Upper lobe of left lung (tissue), 6 donors: ENCODE measurements around the gene VEZT. TPM values are rescaled to one million over a fixed set of nuclear protein-coding genes. Genes with fewer than 3 reads are reported as not detected.
"Not testable (repeated sequence)": the region's sequence is repeated elsewhere in the genome, so short reads cannot be mapped to it uniquely, and the experiment has no call there.

Experiments
- ATAC-seq, 2 donors: fragments of 200-7000 bp; cut with Tn5 transposase; one replicate each; pipeline ENCODE4 v1.9.1; 2022; ENCODE audit warnings: mild to moderate bottlenecking in 2 of 2, moderate library complexity in 2 of 2; ENCODE audit not compliant: low FRiP score in 2 of 2
- DNase-seq, 2 donors: peaks; one replicate each; pipeline ENCODE4 v3.0.0-alpha.2; 2019 to 2020
- H3K27ac ChIP-seq, 4 donors: fragments of 200-600 bp; sonication (generic); one replicate each; pipeline ENCODE4 v1.5.1; 2016 to 2019
- H3K27me3 ChIP-seq, 4 donors: fragments of 200-600 bp; sonication (generic); one replicate each; pipeline ENCODE4 v1.5.1; 2017 to 2019
- H3K36me3 ChIP-seq, 4 donors: fragments of 200-600 bp; sonication (generic); one replicate each; pipeline ENCODE4 v1.5.1; 2016 to 2019
- H3K4me1 ChIP-seq, 4 donors: fragments of 200-600 bp; sonication (generic); one replicate each; pipeline ENCODE4 v1.5.1; 2018 to 2019
- H3K4me3 ChIP-seq, 4 donors: fragments of 200-600 bp; sonication (generic); one replicate each; pipeline ENCODE4 v1.5.1; 2017 to 2019; ENCODE audit warnings: mild to moderate bottlenecking in 2 of 4, moderate library complexity in 1 of 4
- H3K9me3 ChIP-seq, 4 donors: fragments of 200-600 bp; sonication (generic); one replicate each; pipeline ENCODE4 v1.5.1; 2018 to 2019
- EP300 ChIP-seq, 4 donors: sonication (generic); formaldehyde crosslinking; IDR thresholded peaks; one replicate each; pipeline ENCODE4 v1.5.1; 2017; ENCODE audit warnings: antibody characterized with exemption in 4 of 4, control low read depth in 2 of 4
- POLR2A ChIP-seq, 4 donors: fragments of 450-650 bp; IDR thresholded peaks; one replicate each; pipeline ENCODE4 v1.5.1; 2016 to 2017; ENCODE audit warnings: antibody characterized with exemption in 4 of 4, mild to moderate bottlenecking in 2 of 4
- POLR2AphosphoS5 ChIP-seq, 2 donors: sonication (generic); formaldehyde crosslinking; IDR thresholded peaks; one replicate each; pipeline ENCODE4 v1.5.1; 2017; ENCODE audit warnings: antibody characterized with exemption in 2 of 2
- WGBS, 2 donors: methylation state at CpG; one replicate each; pipeline ENCODE4 v1.1.5; 2017 to 2018; 5-methylcytosine and 5-hydroxymethylcytosine counted together
- total RNA-seq, 6 donors: library from RNA; depleted of rRNA in 4 of 6; stranded (reverse); fragments of >200 nt in 4 of 6; gene quantifications; one replicate each; pipeline versions ENCODE4 v1.1.0 to v1.2.1, GENCODE V29; 2016 to 2021
- TF ChIP-seq, protein P1 (sequence below), 6 experiments: fragments of 450-650 bp in 4 of 6; fragments of 200-600 bp in 2 of 6; sonication (generic) in 2 of 6; IDR thresholded peaks; one replicate each; pipeline ENCODE4 v1.5.1; 2016 to 2019; ENCODE audit warnings: antibody characterized with exemption in 6 of 6
- donor health status: DM: no; HTN: no; CAD: no; lungs with moderate emphysema.
- donor health status: DM: no; HTN: yes; CAD: no; lungs with severe emphysema.

The VEZT gene
- total RNA-seq, 6 donors from 2014 or later = 29.6 to 119 (median 69.5) TPM

GRCh38 chr12:95238150-95238549, 20.5 kb downstream of the VEZT start:
- ATAC-seq (no peak), DNase-seq (no peak)
- peaks cover 0 to 9% (median 4%) of the 10 kb centered on the region in 4 donors for H3K4me1 ChIP-seq
- WGBS, 2 donors = 82 to 90% methylated on average over 1 of the region's 1 CpG
- TF ChIP-seq, protein P1, sequence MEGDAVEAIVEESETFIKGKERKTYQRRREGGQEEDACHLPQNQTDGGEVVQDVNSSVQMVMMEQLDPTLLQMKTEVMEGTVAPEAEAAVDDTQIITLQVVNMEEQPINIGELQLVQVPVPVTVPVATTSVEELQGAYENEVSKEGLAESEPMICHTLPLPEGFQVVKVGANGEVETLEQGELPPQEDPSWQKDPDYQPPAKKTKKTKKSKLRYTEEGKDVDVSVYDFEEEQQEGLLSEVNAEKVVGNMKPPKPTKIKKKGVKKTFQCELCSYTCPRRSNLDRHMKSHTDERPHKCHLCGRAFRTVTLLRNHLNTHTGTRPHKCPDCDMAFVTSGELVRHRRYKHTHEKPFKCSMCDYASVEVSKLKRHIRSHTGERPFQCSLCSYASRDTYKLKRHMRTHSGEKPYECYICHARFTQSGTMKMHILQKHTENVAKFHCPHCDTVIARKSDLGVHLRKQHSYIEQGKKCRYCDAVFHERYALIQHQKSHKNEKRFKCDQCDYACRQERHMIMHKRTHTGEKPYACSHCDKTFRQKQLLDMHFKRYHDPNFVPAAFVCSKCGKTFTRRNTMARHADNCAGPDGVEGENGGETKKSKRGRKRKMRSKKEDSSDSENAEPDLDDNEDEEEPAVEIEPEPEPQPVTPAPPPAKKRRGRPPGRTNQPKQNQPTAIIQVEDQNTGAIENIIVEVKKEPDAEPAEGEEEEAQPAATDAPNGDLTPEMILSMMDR (IDR thresholded peaks at IDR 0.05) = no peak
- TF ChIP-seq POLR2AphosphoS5 (IDR thresholded peaks at IDR 0.05) (no peak), EP300 (IDR thresholded peaks at IDR 0.05) (no peak), POLR2A (IDR thresholded peaks at IDR 0.05) (no peak)
- no peak overlapping the region for H3K27ac ChIP-seq
- no peak overlapping the region for H3K4me3 ChIP-seq
- peaks cover 0 to 5% (median 4%) of the 10 kb centered on the region in 4 donors for H3K36me3 ChIP-seq
- H3K27me3 ChIP-seq = no peaks in the 10 kb centered on the region
- no peaks in the 10 kb centered on the region for H3K9me3 ChIP-seq

DNA sequence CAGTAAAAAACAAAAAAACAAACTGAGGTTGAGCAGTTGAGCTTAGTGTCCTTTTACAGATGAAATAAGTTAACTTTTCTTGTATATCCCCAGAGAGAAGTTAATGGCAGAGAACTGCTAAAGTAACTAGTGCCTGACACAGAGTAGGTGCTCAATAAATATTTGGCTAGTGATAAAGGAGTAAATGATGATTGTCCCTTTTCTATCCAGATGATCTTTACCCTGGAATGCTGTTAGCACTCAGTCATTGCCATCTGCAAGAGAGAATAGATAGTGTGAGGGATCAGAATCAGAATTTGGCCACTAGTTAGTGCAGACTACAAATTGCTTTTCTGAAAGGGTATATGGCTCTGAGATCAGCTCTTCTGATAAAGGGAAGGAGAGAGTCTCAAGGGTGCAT, 21.6 kb downstream of the VEZT start:
- no peaks in the 10 kb centered on the region for H3K9me3 ChIP-seq
- H3K36me3 ChIP-seq = peaks cover 0 to 14% (median 7%) of the 10 kb centered on the region in 4 donors
- no peak overlapping the region for H3K4me3 ChIP-seq
- H3K27ac ChIP-seq = no peak overlapping the region
- H3K4me1 ChIP-seq = peaks cover 0 to 9% (median 4%) of the 10 kb centered on the region in 4 donors
- ATAC-seq = no peak
- no peak for DNase-seq
- TF ChIP-seq POLR2A (IDR thresholded peaks at IDR 0.05) = no peak
- no peak for TF ChIP-seq POLR2AphosphoS5 (IDR thresholded peaks at IDR 0.05)
- TF ChIP-seq, protein P1 (IDR thresholded peaks at IDR 0.05) = no peak
- H3K27me3 ChIP-seq = no peaks in the 10 kb centered on the region

GRCh38 chr12:95239835-95240234, 22.2 kb downstream of the VEZT start:
- WGBS, 2 donors = 82 to 96% methylated on average over 2 of the region's 2 CpGs
- not testable (repeated sequence) for ATAC-seq, H3K4me3 ChIP-seq, H3K27me3 ChIP-seq, H3K4me1 ChIP-seq, H3K27ac ChIP-seq, DNase-seq, H3K9me3 ChIP-seq
- H3K36me3 ChIP-seq = peaks cover 0 to 16% (median 7%) of the 10 kb centered on the region in 4 donors

DNA sequence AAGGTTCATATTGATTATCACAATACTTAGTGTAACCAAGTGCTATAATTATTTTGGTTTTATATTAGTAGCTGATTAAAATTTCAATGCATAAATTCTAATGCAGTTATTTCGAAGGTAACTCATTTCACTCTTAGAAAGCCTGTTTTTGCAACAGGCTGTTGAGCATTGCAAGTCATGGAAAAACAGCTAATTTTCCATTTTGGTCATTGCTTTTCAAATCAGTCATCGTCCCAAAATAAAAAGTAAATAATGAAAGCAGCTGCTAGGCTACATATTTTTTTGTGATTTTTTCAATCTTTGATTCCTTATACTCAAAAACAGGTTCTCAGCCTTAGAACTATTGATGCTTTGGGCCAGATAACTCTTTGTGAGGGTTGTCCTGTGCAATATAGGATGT, 22.9 kb downstream of the VEZT start:
- Histone ChIP-seq H3K4me1 (peaks cover 0 to 9% (median 2%) of the 10 kb centered on the region in 4 donors), H3K9me3 (no peaks in the 10 kb centered on the region), H3K4me3 (no peak overlapping the region), H3K36me3 (peaks cover 0 to 16% (median 7%) of the 10 kb centered on the region in 4 donors), H3K27ac (no peak overlapping the region), H3K27me3 (no peaks in the 10 kb centered on the region)
- ATAC-seq = no peak
- WGBS, 2 donors = 69 to 90% methylated on average over 2 of the region's 2 CpGs
- no peak for DNase-seq
- TF ChIP-seq EP300 (IDR thresholded peaks at IDR 0.05) (no peak), POLR2AphosphoS5 (IDR thresholded peaks at IDR 0.05) (no peak), POLR2A (IDR thresholded peaks at IDR 0.05) (no peak)
- TF ChIP-seq, protein P1 (IDR thresholded peaks at IDR 0.05) = no peak

GRCh38 chr12:95241138-95241537, 23.5 kb downstream of the VEZT start:
- not testable (repeated sequence) for H3K27ac ChIP-seq
- 87 to 93% methylated on average over 6 of the region's 6 CpGs for WGBS, 2 donors

GRCh38 chr12:95241761-95242506, 24.3 kb downstream of the VEZT start:
- no peaks in the 10 kb centered on the region for H3K9me3 ChIP-seq
- H3K4me1 ChIP-seq = peaks cover 0 to 9% (median 2%) of the 10 kb centered on the region in 4 donors
- ATAC-seq (no peak), DNase-seq (no peak)
- H3K4me3 ChIP-seq = no peak overlapping the region
- 93% methylated on average over 4 of the region's 4 CpGs for WGBS, 2 donors
- no peaks in the 10 kb centered on the region for H3K27me3 ChIP-seq
- no peak overlapping the region for H3K27ac ChIP-seq
- H3K36me3 ChIP-seq = peaks cover 0 to 16% (median 7%) of the 10 kb centered on the region in 4 donors
- TF ChIP-seq POLR2AphosphoS5 (IDR thresholded peaks at IDR 0.05) (no peak), POLR2A (IDR thresholded peaks at IDR 0.05) (no peak), EP300 (IDR thresholded peaks at IDR 0.05) (no peak)
- TF ChIP-seq, protein P1 (IDR thresholded peaks at IDR 0.05) = no peak

More at GRCh38 chr12:95241138-95241537, 23.5 kb downstream of the VEZT start:
- peaks cover 0 to 16% (median 7%) of the 10 kb centered on the region in 4 donors for H3K36me3 ChIP-seq
- not testable (repeated sequence) for H3K4me1 ChIP-seq, ATAC-seq, H3K9me3 ChIP-seq, H3K27me3 ChIP-seq, DNase-seq, H3K4me3 ChIP-seq
